Coronary artery (tissue), 2 donors: ENCODE results near the gene KRT222.

Experiments
- DNase-seq: peaks from one replicate; pipeline ENCODE4 v3.0.0-alpha.2; 2017; ENCODE audit warnings: low spot score
- H3K27ac ChIP-seq, 2 donors: fragments of 200-600 bp; sonication (generic); one replicate each; pipeline ENCODE4 v1.5.1; 2016 to 2019
- H3K4me3 ChIP-seq: fragments of 200-600 bp; sonication (generic); 2 replicates; pipeline ENCODE4 v1.5.1; 2016; ENCODE audit warnings: mild to moderate bottlenecking, moderate library complexity
- CTCF ChIP-seq: fragments of 200-600 bp; sonication (generic); IDR thresholded peaks from one replicate; pipeline ENCODE4 v1.5.1; 2019; ENCODE audit warnings: antibody characterized with exemption

Gene KRT222

DNA sequence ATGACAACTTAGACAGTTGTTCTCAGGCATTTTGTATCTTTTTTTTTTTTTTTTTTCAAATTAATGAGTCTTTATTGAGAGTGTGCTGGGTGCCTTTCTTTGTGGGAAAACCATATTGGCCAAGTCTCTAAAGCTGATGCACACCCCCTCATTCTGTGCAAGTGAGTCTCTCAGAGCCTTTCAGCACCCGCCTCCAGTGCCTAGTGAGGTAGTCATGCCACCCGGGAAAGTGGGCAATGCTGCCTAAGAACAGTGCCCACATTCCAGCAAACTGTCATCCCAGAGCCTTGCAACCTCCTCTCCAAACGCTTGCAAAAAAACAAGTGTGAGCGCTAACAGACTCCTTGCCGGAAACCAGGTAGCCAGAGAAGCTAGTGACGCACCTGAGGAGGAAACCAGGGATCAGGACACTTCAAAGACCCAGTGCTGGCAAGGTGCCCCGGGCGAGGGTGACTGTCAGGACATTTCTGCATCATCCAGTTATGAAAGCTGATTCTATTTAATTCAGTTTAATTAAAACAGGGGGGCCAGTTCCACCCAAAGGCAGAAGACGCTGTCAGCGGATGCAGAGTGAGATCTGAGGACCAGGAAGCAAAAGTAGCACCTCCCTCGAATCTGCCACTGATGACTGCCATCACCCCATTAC, 52.3 kb downstream of the KRT222 start:
- no peak overlapping the region for H3K4me3 ChIP-seq
- no peak overlapping the region for H3K27ac ChIP-seq
- DNase-seq: no peak
- TF ChIP-seq CTCF: no peak

DNA sequence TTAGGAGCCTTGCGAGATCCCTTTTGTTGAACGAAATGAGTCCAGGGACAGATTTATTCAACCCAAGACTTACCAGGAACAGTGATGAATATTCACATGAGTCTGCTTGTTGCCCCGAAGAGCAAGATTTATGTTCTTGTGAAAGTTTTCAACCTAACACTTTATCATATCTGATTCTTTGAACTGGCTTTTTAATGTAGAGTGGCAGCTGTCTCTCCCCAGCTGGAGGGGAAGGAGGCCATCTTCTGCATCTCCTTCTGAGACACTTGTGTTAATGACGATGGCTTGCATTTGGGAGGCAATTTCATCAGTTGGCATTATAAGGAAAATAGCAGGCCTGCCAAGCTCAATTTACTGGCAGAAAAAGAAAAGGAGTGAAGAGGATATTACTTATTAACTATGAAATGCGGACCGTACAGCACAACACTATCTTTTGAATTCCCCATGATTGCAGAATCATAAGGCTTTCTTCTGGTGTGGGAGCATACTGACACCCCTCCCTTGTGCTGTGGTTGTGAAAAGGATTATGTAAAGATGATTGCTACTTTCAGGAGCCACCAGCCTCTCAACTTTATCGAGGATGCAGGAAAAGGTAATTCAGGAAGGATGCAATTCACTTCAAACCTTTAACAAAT, 53.0 kb downstream of the KRT222 start:
- Histone ChIP-seq H3K4me3 (no peak overlapping the region), H3K27ac (no peak overlapping the region)
- TF ChIP-seq CTCF: no peak
- DNase-seq: no peak

DNA sequence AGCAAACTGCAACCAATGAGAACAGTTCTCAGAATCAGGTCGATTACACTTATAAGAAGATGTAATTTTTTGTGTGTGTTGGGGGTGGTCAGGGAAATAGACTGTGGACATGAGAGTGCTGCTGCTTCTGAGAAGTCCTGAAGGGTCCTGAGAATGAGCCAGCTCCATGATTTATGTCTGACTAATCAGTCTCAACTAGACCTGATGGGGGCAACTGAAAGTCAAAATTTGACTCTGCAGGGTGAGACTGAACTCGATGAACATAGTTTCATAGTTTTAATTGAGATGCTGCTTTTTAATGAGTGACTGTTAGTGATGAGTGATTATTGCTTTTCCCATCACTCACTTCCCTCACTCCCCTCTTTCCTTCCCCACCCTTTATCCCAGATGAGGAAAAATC, 54.6 kb downstream of the KRT222 start:
- no peak for DNase-seq
- TF ChIP-seq CTCF: no peak
- Histone ChIP-seq H3K4me3 (no peak overlapping the region), H3K27ac (no peak overlapping the region)

DNA sequence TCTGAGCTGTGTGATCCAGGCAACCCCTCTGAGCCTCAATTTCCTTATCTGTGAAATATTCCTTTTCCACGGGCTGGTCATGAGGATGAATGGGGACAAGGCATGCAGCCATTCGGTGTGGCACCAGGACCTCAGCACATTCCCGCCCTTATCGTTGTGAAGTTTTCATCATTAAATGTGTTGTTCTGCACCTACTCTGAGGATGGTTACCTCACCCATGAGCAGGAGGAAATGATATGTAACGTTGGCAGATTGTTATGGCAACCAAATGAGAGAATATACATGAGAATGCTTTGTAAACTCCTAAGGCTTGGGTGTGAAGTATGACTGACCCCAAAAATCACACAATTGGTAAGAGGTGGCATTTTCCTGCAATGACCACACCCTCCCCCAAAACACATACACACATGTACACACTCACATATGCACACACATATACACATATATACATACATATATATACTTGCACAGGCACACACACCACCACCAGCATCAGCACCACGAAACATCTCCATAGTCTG, 56.9 kb downstream of the KRT222 start:
- no peak for TF ChIP-seq CTCF
- no peak overlapping the region for H3K4me3 ChIP-seq
- H3K27ac ChIP-seq: no peak overlapping the region
- no peak for DNase-seq

- DNase-seq: no peak
- no peak for TF ChIP-seq CTCF
- Histone ChIP-seq H3K4me3 (no peak overlapping the region), H3K27ac (no peak overlapping the region)
Observed at GRCh38 chr17:40607641-40608040, 57.3 kb downstream of the KRT222 start.

GRCh38 chr17:40606548-40607353, 58.2 kb downstream of the KRT222 start:
- no peak for DNase-seq
- no peak for TF ChIP-seq CTCF
- H3K4me3 ChIP-seq: no peak overlapping the region
- H3K27ac ChIP-seq: no peak overlapping the region
